Liver (tissue), 9 donors: ENCODE results near the gene OR5A2. TPM values are rescaled to one million over a fixed set of nuclear protein-coding genes. Genes with fewer than 3 reads are reported as not detected.

Experiments
- DNase-seq: peaks from one replicate; pipeline ENCODE4 v3.0.0-alpha.2; 2017; ENCODE audit warnings: low spot score
- H3K27ac ChIP-seq, 2 donors: one replicate each; pipeline ENCODE4 v1.7.0; 2013; ENCODE audit warnings: inconsistent platforms in 2 of 2, low read length in 2 of 2, control low read depth in 1 of 2, low read depth in 1 of 2, mild to moderate bottlenecking in 1 of 2
- H3K27me3 ChIP-seq, 4 donors: one replicate each; pipeline versions ENCODE4 v1.6.1 to v1.7.0; 2013; ENCODE audit warnings: low read length in 3 of 4, inconsistent platforms in 1 of 4, mild to moderate bottlenecking in 1 of 4, moderate library complexity in 1 of 4; ENCODE audit not compliant: control insufficient read depth in 4 of 4, insufficient read depth in 4 of 4
- H3K36me3 ChIP-seq, 4 donors: one replicate each; pipeline versions ENCODE4 v1.6.1 to v1.7.0; 2013; ENCODE audit warnings: low read length in 3 of 4, mild to moderate bottlenecking in 3 of 4, low read depth in 1 of 4, moderate library complexity in 1 of 4; ENCODE audit not compliant: control insufficient read depth in 4 of 4, insufficient read depth in 3 of 4
- H3K4me1 ChIP-seq, 4 donors: one replicate each; pipeline versions ENCODE4 v1.6.1 to v1.7.0; 2013; ENCODE audit warnings: low read length in 3 of 4, mild to moderate bottlenecking in 3 of 4, moderate library complexity in 1 of 4; ENCODE audit not compliant: control insufficient read depth in 4 of 4, insufficient read depth in 4 of 4
- H3K4me3 ChIP-seq, 3 donors: one replicate each; pipeline versions ENCODE4 v1.6.1 to v1.7.0; 2013; ENCODE audit warnings: low read length in 3 of 3, control low read depth in 1 of 3, low read depth in 1 of 3, mild to moderate bottlenecking in 1 of 3
- H3K9ac ChIP-seq, 2 donors: one replicate each; pipeline ENCODE4 v1.7.0; 2013; ENCODE audit warnings: low read length in 2 of 2, mild to moderate bottlenecking in 2 of 2, moderate library complexity in 2 of 2, control low read depth in 1 of 2, low read depth in 1 of 2
- H3K9me3 ChIP-seq, 4 donors: one replicate each; pipeline versions ENCODE4 v1.6.1 to v1.7.0; 2013; ENCODE audit warnings: low read length in 3 of 4; ENCODE audit not compliant: control insufficient read depth in 4 of 4
- EGR1 ChIP-seq, 2 donors: IDR thresholded peaks; 2 replicates each; pipeline ENCODE4 v1.6.1; 2016 to 2018; ENCODE audit warnings: antibody characterized with exemption in 2 of 2, low read depth in 2 of 2
- FOXA1 ChIP-seq: IDR thresholded peaks from 2 replicates; pipeline ENCODE4 v1.6.1; 2016; ENCODE audit warnings: antibody characterized with exemption
- FOXA2 ChIP-seq: IDR thresholded peaks from 2 replicates; pipeline ENCODE4 v1.6.1; 2016; ENCODE audit warnings: antibody characterized with exemption
- GABPA ChIP-seq, 2 donors: IDR thresholded peaks in 1 of 2; conservative IDR thresholded peaks in 1 of 2; 2 replicates each; pipeline ENCODE4 v1.6.1; 2016; ENCODE audit warnings: antibody characterized with exemption in 2 of 2, mild to moderate bottlenecking in 1 of 2, moderate library complexity in 1 of 2
- HNF4A ChIP-seq, 2 donors: conservative IDR thresholded peaks; 2 replicates each; pipeline ENCODE4 v1.6.1; 2016; ENCODE audit warnings: antibody characterized with exemption in 2 of 2, mild to moderate bottlenecking in 2 of 2
- HNF4G ChIP-seq: IDR thresholded peaks from 2 replicates; pipeline ENCODE4 v1.6.1; 2016; ENCODE audit warnings: antibody characterized with exemption
- JUND ChIP-seq, 2 donors: IDR thresholded peaks; 2 replicates each; pipeline ENCODE4 v1.6.1; 2016; ENCODE audit warnings: antibody characterized with exemption in 2 of 2
- MAX ChIP-seq: IDR thresholded peaks from 2 replicates; pipeline ENCODE4 v1.6.1; 2016; ENCODE audit warnings: antibody characterized with exemption
- NR2F2 ChIP-seq: IDR thresholded peaks from 2 replicates; pipeline ENCODE4 v1.6.1; 2016; ENCODE audit warnings: antibody characterized with exemption
- RAD21 ChIP-seq, 2 donors: IDR thresholded peaks; 2 replicates each; pipeline ENCODE4 v1.6.1; 2016; ENCODE audit warnings: antibody characterized with exemption in 2 of 2, mild to moderate bottlenecking in 2 of 2
- REST ChIP-seq: IDR thresholded peaks from 2 replicates; pipeline ENCODE4 v1.6.1; 2016; ENCODE audit warnings: antibody characterized with exemption, mild to moderate bottlenecking
- RXRA ChIP-seq, 2 donors: IDR thresholded peaks; 2 replicates each; pipeline ENCODE4 v1.6.1; 2017 to 2018; ENCODE audit warnings: antibody characterized with exemption in 2 of 2, mild to moderate bottlenecking in 1 of 2
- SP1 ChIP-seq: IDR thresholded peaks from 2 replicates; pipeline ENCODE4 v1.6.1; 2018; ENCODE audit warnings: antibody characterized with exemption, mild to moderate bottlenecking
- TAF1 ChIP-seq: conservative IDR thresholded peaks from 2 replicates; pipeline ENCODE4 v1.6.1; 2016; ENCODE audit warnings: antibody characterized with exemption, mild to moderate bottlenecking
- YY1 ChIP-seq: IDR thresholded peaks from 2 replicates; pipeline ENCODE4 v1.6.1; 2016; ENCODE audit warnings: antibody characterized with exemption, mild to moderate bottlenecking
- WGBS: extraction: QIAGEN DNeasy Blood & Tissue Kit; methylation state at CpG from one replicate; pipeline ENCODE4 v1.1.7; 2013; 5-methylcytosine and 5-hydroxymethylcytosine counted together
- polyA plus RNA-seq, 2 donors: library from polyadenylated mRNA; stranded (reverse) in 1 of 2; unstranded in 1 of 2; fragments of 200-250 nt in 1 of 2; fragments of >200 nt in 1 of 2; fragmentation: Nextera tagmentation in 1 of 2; extraction: Ambion mirVana in 1 of 2; gene quantifications; one replicate each; pipeline versions ENCODE4 v1.2.1 to v1.2.3, GENCODE V29; 2013 to 2015
- total RNA-seq, 2 donors: library from RNA; depleted of rRNA; stranded (reverse); fragments of >200 nt; gene quantifications; one replicate each; pipeline ENCODE4 v1.2.3, GENCODE V29; 2014
- TF ChIP-seq, protein P1 (sequence below): fragments of 150-350 bp; IDR thresholded peaks from 2 replicates; pipeline ENCODE4 v1.5.1; 2017; ENCODE audit warnings: improper control_type of control experiment, low read depth, low read length; ENCODE audit not compliant: missing input control
- TF ChIP-seq, protein P2 (sequence below): IDR thresholded peaks from 2 replicates; pipeline ENCODE4 v1.6.1; 2016; ENCODE audit warnings: antibody characterized with exemption
- TF ChIP-seq, protein P3 (sequence below): IDR thresholded peaks from 2 replicates; pipeline ENCODE4 v1.6.1; 2016; ENCODE audit warnings: antibody characterized with exemption
- donor health status: healthy.
- donor health status: healthy.
- donor health status: healthy.
- donor health status: healthy.
- donor health status: healthy.

Gene OR5A2
- total and polyA plus RNA-seq, 4 donors = not detected

DNA sequence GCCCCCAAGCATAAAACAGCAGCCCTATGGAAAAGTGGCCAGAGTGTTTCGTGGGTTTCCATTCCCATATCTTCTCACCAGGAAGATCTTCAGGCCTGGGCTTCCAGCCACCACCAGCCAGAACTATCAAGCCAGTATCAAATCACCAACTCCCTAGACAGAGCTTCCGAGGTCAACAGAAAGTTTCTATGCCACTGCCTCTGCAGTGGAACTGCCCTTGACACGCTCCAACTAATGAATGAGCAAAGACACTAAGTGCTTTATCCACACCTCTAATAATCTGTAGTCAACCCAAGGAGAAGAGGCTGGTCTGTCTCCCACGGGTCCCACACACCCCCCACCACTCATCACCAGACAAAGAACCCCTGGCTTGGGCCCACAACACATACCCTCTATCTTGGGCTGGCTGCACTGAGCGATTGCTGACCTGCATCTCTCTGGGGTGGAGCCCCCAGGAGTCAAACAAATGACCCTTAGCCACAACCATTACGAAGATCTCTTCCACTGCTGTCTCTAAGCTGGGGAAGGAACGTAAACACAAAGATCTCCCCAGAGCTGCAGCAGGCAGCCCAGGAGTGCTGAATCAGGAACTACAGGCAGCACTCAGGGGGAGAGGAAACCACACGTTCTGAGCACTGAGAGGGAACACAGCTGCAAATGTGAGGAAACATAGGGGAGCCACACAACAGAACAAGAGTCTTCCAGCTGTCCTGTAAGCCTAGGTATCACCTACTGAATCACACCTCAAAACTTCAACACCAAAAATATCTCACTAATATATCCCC, 57.8 kb downstream of the OR5A2 start:
- no peak overlapping the region for H3K9ac ChIP-seq
- no peaks in the 10 kb centered on the region for H3K4me1 ChIP-seq
- TF ChIP-seq SP1 (no peak), HNF4A (conservative IDR thresholded peaks at IDR 0.05) (no peak), REST (no peak), JUND (IDR thresholded peaks at IDR 0.05) (no peak), GABPA (IDR thresholded peaks at IDR 0.05 in 1 of 2, conservative IDR thresholded peaks at IDR 0.05 in 1 of 2) (no peak), MAX (no peak), TAF1 (no peak), RAD21 (IDR thresholded peaks at IDR 0.05) (no peak), NR2F2 (no peak), FOXA2 (no peak), YY1 (no peak), RXRA (IDR thresholded peaks at IDR 0.05) (no peak), HNF4G (no peak), EGR1 (IDR thresholded peaks at IDR 0.05; ENCODE audit: low read depth in 2 of 2) (no peak), FOXA1 (no peak)
- TF ChIP-seq, protein P1, sequence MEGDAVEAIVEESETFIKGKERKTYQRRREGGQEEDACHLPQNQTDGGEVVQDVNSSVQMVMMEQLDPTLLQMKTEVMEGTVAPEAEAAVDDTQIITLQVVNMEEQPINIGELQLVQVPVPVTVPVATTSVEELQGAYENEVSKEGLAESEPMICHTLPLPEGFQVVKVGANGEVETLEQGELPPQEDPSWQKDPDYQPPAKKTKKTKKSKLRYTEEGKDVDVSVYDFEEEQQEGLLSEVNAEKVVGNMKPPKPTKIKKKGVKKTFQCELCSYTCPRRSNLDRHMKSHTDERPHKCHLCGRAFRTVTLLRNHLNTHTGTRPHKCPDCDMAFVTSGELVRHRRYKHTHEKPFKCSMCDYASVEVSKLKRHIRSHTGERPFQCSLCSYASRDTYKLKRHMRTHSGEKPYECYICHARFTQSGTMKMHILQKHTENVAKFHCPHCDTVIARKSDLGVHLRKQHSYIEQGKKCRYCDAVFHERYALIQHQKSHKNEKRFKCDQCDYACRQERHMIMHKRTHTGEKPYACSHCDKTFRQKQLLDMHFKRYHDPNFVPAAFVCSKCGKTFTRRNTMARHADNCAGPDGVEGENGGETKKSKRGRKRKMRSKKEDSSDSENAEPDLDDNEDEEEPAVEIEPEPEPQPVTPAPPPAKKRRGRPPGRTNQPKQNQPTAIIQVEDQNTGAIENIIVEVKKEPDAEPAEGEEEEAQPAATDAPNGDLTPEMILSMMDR = no peak
- TF ChIP-seq, protein P2, sequence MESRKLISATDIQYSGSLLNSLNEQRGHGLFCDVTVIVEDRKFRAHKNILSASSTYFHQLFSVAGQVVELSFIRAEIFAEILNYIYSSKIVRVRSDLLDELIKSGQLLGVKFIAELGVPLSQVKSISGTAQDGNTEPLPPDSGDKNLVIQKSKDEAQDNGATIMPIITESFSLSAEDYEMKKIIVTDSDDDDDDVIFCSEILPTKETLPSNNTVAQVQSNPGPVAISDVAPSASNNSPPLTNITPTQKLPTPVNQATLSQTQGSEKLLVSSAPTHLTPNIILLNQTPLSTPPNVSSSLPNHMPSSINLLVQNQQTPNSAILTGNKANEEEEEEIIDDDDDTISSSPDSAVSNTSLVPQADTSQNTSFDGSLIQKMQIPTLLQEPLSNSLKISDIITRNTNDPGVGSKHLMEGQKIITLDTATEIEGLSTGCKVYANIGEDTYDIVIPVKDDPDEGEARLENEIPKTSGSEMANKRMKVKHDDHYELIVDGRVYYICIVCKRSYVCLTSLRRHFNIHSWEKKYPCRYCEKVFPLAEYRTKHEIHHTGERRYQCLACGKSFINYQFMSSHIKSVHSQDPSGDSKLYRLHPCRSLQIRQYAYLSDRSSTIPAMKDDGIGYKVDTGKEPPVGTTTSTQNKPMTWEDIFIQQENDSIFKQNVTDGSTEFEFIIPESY = no peak
- TF ChIP-seq, protein P3, sequence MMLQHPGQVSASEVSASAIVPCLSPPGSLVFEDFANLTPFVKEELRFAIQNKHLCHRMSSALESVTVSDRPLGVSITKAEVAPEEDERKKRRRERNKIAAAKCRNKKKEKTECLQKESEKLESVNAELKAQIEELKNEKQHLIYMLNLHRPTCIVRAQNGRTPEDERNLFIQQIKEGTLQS = no peak
- H3K27me3 ChIP-seq = no peaks in the 10 kb centered on the region
- peaks cover 1 to 9% (median 5%) of the 10 kb centered on the region in 4 donors for H3K9me3 ChIP-seq
- 71% methylated on average over 8 of the region's 8 CpGs for WGBS
- no peak overlapping the region for H3K27ac ChIP-seq
- H3K36me3 ChIP-seq = peaks cover 0 to under 1% (median 0%) of the 10 kb centered on the region in 4 donors
- H3K4me3 ChIP-seq = no peak overlapping the region
- DNase-seq = no peak

Other genes with a start within 250 kb of the OR5A2 start
- gene MPEG1, start 213.5 kb downstream of the OR5A2 start, total RNA-seq = 10 to 100 TPM; 21.1 to 27.2 TPM
- gene MPEG1, start 213.5 kb downstream of the OR5A2 start, polyA plus RNA-seq = 10 to 100 TPM in 1 of 2 donors, 1 to 10 TPM in 1; 3.2 to 12.8 TPM
- under 1 TPM in 1 of 2 donors, not detected in 1; 0.25 TPM for gene OR5AN1, start 67.5 kb downstream of the OR5A2 start, total RNA-seq
- gene OR5AN1, start 67.5 kb downstream of the OR5A2 start, polyA plus RNA-seq = under 1 TPM in 1 of 2 donors, not detected in 1; 0.06 TPM
- gene OR5A1, start 10.1 kb upstream of the OR5A2 start, total RNA-seq = not detected
- gene OR5A1, start 10.1 kb upstream of the OR5A2 start, polyA plus RNA-seq = not detected
- not detected for gene OR4D6, start 30.5 kb upstream of the OR5A2 start, total RNA-seq
- gene OR4D6, start 30.5 kb upstream of the OR5A2 start, polyA plus RNA-seq = not detected
- gene OR4D10, start 46.9 kb upstream of the OR5A2 start, total RNA-seq = not detected
- not detected for gene OR4D10, start 46.9 kb upstream of the OR5A2 start, polyA plus RNA-seq
- gene OR4D11, start 77.2 kb upstream of the OR5A2 start, total RNA-seq = not detected
- not detected for gene OR4D11, start 77.2 kb upstream of the OR5A2 start, polyA plus RNA-seq
- gene OR4D9, start 85.1 kb upstream of the OR5A2 start, total RNA-seq = not detected
- not detected for gene OR4D9, start 85.1 kb upstream of the OR5A2 start, polyA plus RNA-seq
- 10 to 100 TPM; 25.3 to 92.5 TPM for gene OSBP, start 189.4 kb upstream of the OR5A2 start, total RNA-seq
- 10 to 100 TPM; 16.5 to 47.8 TPM for gene OSBP, start 189.4 kb upstream of the OR5A2 start, polyA plus RNA-seq
- gene PATL1, start 242.6 kb upstream of the OR5A2 start, total RNA-seq = 10 to 100 TPM in 1 of 2 donors, 1 to 10 TPM in 1; 4.9 to 14.4 TPM
- 10 to 100 TPM; 10.4 to 14.7 TPM for gene PATL1, start 242.6 kb upstream of the OR5A2 start, polyA plus RNA-seq